HCT116 (cell line): Measurements from ENCODE around the gene DOC2A. TPM values are rescaled to one million over a fixed set of nuclear protein-coding genes. Genes with fewer than 3 reads are reported as not detected.

ENCODE experiments used
- ATAC-seq: fragments of 200-7000 bp; cut with Tn5 transposase; 2 replicates; pipeline ENCODE4 v1.9.1; 2020; ENCODE audit warnings: mild to moderate bottlenecking, moderate library complexity
- BruUV-seq: library from RNA; stranded (reverse); fragments of 400-500 nt; replicated peaks from 2 replicates; lab custom pipeline; 2021; lab: Mats Ljungman, UMichigan
- CTCF ChIA-PET: fragments of 300-600 bp; sonication (Branson Sonifier 250); formaldehyde crosslinking; loops from one replicate; lab custom pipeline; 2021; ENCODE audit warnings: antibody characterized with exemption; lab: Charles Lee
- POLR2A ChIA-PET: fragments of 300-600, 350-600 bp; sonication (Branson Sonifier 250); formaldehyde crosslinking; loops from one replicate; lab custom pipeline; 2021; ENCODE audit warnings: antibody characterized with exemption; lab: Charles Lee
- RAD21 ChIA-PET, 2 experiments: fragments of 300-600 bp; sonication (Branson Sonifier 250); formaldehyde crosslinking; loops; one replicate each; lab custom pipeline; 2023; ENCODE audit warnings: low total read pairs in 2 of 2; ENCODE audit not compliant: uncharacterized antibody in 2 of 2, unreplicated experiment in 2 of 2, low non-redundant PET in 1 of 2; lab: Charles Lee
- DNase-seq: peaks from one replicate; pipeline ENCODE4 v3.0.0-alpha.2; 2010; ENCODE audit warnings: low read depth, low spot score
- H2AFZ ChIP-seq: fragments of 200-600 bp; shearing (Covaris generic), sonication (generic); 2 replicates; pipeline ENCODE4 v1.6.1; 2017; ENCODE audit warnings: low read depth, mixed run types, mixed read lengths, antibody characterized with exemption, low read length; ENCODE audit not compliant: poor library complexity, severe bottlenecking
- H3K27ac ChIP-seq: 2 replicates; pipeline ENCODE4 v1.5.1; 2012; ENCODE audit warnings: low read depth, low read length
- H3K27me3 ChIP-seq: fragments of 200-600 bp; sonication (generic); 2 replicates; pipeline ENCODE4 v1.6.1; 2016; ENCODE audit warnings: mixed run types, low read length, mixed read lengths; ENCODE audit not compliant: insufficient read depth
- H3K36me3 ChIP-seq, 2 experiments: fragments of 200-500 bp in 1 of 2; fragments of 200-600 bp in 1 of 2; sonication (Bioruptor generic) in 1 of 2; sonication (generic) in 1 of 2; 2 replicates each; pipeline versions ENCODE4 v1.5.1 to v1.6.1; 2014 to 2016; ENCODE audit warnings: low read length in 2 of 2, inconsistent platforms in 1 of 2, mixed read lengths in 1 of 2, mixed run types in 1 of 2; ENCODE audit not compliant: insufficient read depth in 2 of 2, control insufficient read depth in 1 of 2
- H3K4me1 ChIP-seq, 2 experiments: fragments of 200-600 bp in 1 of 2; sonication (generic) in 1 of 2; 2 replicates each; pipeline versions ENCODE4 v1.5.1 to v1.6.1; 2012 to 2017; ENCODE audit warnings: low read length in 2 of 2, inconsistent platforms in 1 of 2, mild to moderate bottlenecking in 1 of 2, mixed read lengths in 1 of 2, mixed run types in 1 of 2, moderate library complexity in 1 of 2; ENCODE audit not compliant: insufficient read depth in 2 of 2, control insufficient read depth in 1 of 2
- H3K4me2 ChIP-seq: fragments of 200-600 bp; sonication (generic); 2 replicates; pipeline ENCODE4 v1.6.1; 2017; ENCODE audit warnings: mixed run types, low read length, mixed read lengths
- H3K4me3 ChIP-seq, 2 experiments: fragments of 200-600 bp in 1 of 2; sonication (generic) in 1 of 2; replicated peaks in 1 of 2; 2 replicates each; pipeline ENCODE4 v1.5.1; 2011 to 2016; ENCODE audit warnings: low read length in 2 of 2, control low read depth in 1 of 2, low read depth in 1 of 2, mild to moderate bottlenecking in 1 of 2, mixed read lengths in 1 of 2, mixed run types in 1 of 2
- H3K79me2 ChIP-seq: fragments of 200-600 bp; sonication (generic); 2 replicates; pipeline ENCODE4 v1.6.1; 2017; ENCODE audit warnings: mild to moderate bottlenecking, mixed run types, low read length, moderate library complexity, mixed read lengths; ENCODE audit not compliant: insufficient read depth
- H3K9ac ChIP-seq: fragments of 200-600 bp; sonication (generic); 2 replicates; pipeline ENCODE4 v1.6.1; 2016; ENCODE audit warnings: low read length, mixed read lengths
- H3K9me2 ChIP-seq: fragments of 200-600 bp; sonication (generic), shearing (Covaris generic); 2 replicates; pipeline ENCODE4 v1.6.1; 2017; ENCODE audit warnings: mixed run types, mild to moderate bottlenecking, moderate library complexity; ENCODE audit not compliant: insufficient read depth
- H3K9me3 ChIP-seq, 2 experiments: fragments of 200-500 bp in 1 of 2; fragments of 200-600 bp in 1 of 2; sonication (Bioruptor generic) in 1 of 2; sonication (generic) in 1 of 2; 2 replicates each; pipeline ENCODE4 v1.6.1; 2014 to 2017; ENCODE audit warnings: low read length in 2 of 2, mixed read lengths in 2 of 2, inconsistent platforms in 1 of 2, low read depth in 1 of 2, mild to moderate bottlenecking in 1 of 2, mixed run types in 1 of 2, moderate library complexity in 1 of 2; ENCODE audit not compliant: control insufficient read depth in 1 of 2, insufficient read depth in 1 of 2
- H4K20me1 ChIP-seq: fragments of 200-600 bp; sonication (generic), shearing (Covaris generic); 2 replicates; pipeline ENCODE4 v1.6.1; 2017; ENCODE audit warnings: mixed run types, mild to moderate bottlenecking, moderate library complexity; ENCODE audit not compliant: insufficient read depth
- CEBPB ChIP-seq: IDR thresholded peaks from 2 replicates; pipeline ENCODE4 v1.6.1; 2012; ENCODE audit warnings: low read depth
- ELF1 ChIP-seq: IDR thresholded peaks from 2 replicates; pipeline ENCODE4 v1.6.1; 2012; ENCODE audit warnings: low read depth, borderline replicate concordance
- EZH2 ChIP-seq: fragments of 200-600 bp; sonication (generic); IDR thresholded peaks from 2 replicates; pipeline ENCODE4 v1.6.1; 2017; ENCODE audit warnings: antibody characterized with exemption, mixed run types
- EZH2phosphoT487 ChIP-seq: fragments of 200-600 bp; IDR thresholded peaks from 2 replicates; pipeline ENCODE4 v1.6.1; 2018; ENCODE audit warnings: antibody characterized with exemption, borderline replicate concordance
- FOSL1 ChIP-seq: IDR thresholded peaks from 2 replicates; pipeline ENCODE4 v1.6.1; 2012; ENCODE audit warnings: low read depth
- POLR2A ChIP-seq: IDR thresholded peaks from 2 replicates; pipeline ENCODE4 v1.7.0; 2011; ENCODE audit warnings: borderline replicate concordance; ENCODE audit not compliant: insufficient read depth, insufficient read length; ENCODE audit errors: extremely low read depth
- RAD21 ChIP-seq: IDR thresholded peaks from 2 replicates; pipeline ENCODE4 v1.6.1; 2012; ENCODE audit warnings: low read depth, mild to moderate bottlenecking
- SRF ChIP-seq: IDR thresholded peaks from 2 replicates; pipeline ENCODE4 v1.6.1; 2012; ENCODE audit warnings: low read depth
- TCF7L2 ChIP-seq: IDR thresholded peaks from 2 replicates; pipeline ENCODE4 v1.7.0; 2011; ENCODE audit warnings: borderline replicate concordance, inconsistent platforms; ENCODE audit not compliant: insufficient read depth, insufficient read length; ENCODE audit errors: extremely low read depth
- ZBTB33 ChIP-seq: IDR thresholded peaks from 2 replicates; pipeline ENCODE4 v1.6.1; 2011; ENCODE audit warnings: mild to moderate bottlenecking, low read length, moderate library complexity; ENCODE audit not compliant: insufficient replicate concordance; ENCODE audit errors: extremely low read depth
- ZFX ChIP-seq: fragments of 450-650 bp; IDR thresholded peaks from 2 replicates; pipeline ENCODE4 v1.6.1; 2017
- intact Hi-C: fragments of 100-400 bp; cut with micrococcal nuclease; formaldehyde crosslinking; loops from 2 replicates; pipeline ENCODE4 v1.10.0; 2022
- total RNA-seq: library from RNA; stranded (reverse); gene quantifications from one replicate; pipeline ENCODE4 v1.2.1, GENCODE V29; 2021; ENCODE audit not compliant: unreplicated experiment
- TF ChIP-seq, protein P1 (sequence below): IDR thresholded peaks from 2 replicates; pipeline ENCODE4 v1.6.1; 2012; ENCODE audit warnings: low read depth

DOC2A gene
- total RNA-seq, 1 experiment from 2014 or later = 17.3 TPM

DNA sequence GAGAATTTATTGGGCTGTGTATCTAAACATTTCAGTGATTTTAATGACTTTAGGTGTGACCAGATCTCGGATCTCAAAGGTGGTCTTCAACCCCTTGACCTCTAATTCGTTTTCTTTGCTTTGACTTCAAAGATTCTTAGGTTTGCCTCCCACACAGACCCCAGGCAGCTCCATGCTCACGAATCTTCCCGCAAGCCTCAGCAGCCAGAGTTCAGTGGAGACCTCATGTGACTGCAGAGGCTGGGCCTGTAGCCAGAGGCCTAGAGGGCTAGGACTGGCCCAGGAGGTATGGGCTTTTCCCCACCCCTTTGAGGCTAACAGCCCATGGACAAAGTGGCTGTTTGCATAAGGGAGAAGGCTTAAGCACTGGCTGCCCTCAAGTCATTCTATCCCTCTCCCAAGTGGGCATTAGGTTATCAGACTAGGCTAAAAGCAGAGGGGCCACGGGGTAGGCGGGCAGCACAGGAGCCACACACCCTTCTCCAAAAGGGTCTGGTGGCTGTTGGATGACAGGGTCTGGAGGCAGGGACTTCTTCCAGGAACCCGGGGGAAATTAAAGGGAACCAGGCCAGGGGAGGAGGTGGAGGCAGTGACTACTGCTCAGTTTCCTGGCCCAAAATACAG is 18.4 kb downstream of the DOC2A start (continued):
- no peak for TF ChIP-seq EZH2phosphoT487

DNA sequence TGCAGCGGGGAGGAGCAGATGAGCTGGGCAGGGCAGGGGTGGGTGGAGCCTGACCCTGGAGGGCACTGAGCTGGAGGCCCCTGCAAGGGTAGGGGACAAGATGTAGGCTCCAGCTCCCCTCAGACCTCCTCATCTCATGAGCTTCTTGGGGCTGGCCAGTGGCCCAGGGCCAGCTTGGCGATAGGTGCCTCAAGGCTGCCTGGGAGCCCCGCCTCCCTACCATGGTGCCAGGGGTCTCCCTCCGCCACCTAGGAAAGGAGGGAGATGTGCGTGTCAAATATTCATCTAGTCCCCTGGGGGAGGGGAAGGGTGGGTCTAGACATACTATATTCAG is 19.3 kb downstream of the DOC2A start:
- CTCF ChIA-PET = no interaction called here
- no peak overlapping the region for H3K9ac ChIP-seq
- H3K9me2 ChIP-seq = no peaks in the 10 kb centered on the region
- DNase-seq (no peak), ATAC-seq (no peak)
- RAD21 ChIA-PET = no interaction called here
- H3K4me1 ChIP-seq = peaks cover 9 to 22% of the 10 kb centered on the region in 2 experiments
- no peaks in the 10 kb centered on the region for H3K27me3 ChIP-seq
- H4K20me1 ChIP-seq = no peaks in the 10 kb centered on the region
- H3K9me3 ChIP-seq = no peaks in the 10 kb centered on the region
- no peak overlapping the region for H3K27ac ChIP-seq
- no peak overlapping the region for H3K4me3 ChIP-seq
- H3K36me3 ChIP-seq = peaks cover 26 to 31% of the 10 kb centered on the region in 2 experiments
- no peak overlapping the region for H3K4me2 ChIP-seq
- POLR2A ChIA-PET = no interaction called here
- H2AFZ ChIP-seq = no peak overlapping the region
- BruUV-seq = no TSS peak
- intact Hi-C loops = no loop called here
- peaks cover 4% of the 10 kb centered on the region for H3K79me2 ChIP-seq
- TF ChIP-seq, protein P1, sequence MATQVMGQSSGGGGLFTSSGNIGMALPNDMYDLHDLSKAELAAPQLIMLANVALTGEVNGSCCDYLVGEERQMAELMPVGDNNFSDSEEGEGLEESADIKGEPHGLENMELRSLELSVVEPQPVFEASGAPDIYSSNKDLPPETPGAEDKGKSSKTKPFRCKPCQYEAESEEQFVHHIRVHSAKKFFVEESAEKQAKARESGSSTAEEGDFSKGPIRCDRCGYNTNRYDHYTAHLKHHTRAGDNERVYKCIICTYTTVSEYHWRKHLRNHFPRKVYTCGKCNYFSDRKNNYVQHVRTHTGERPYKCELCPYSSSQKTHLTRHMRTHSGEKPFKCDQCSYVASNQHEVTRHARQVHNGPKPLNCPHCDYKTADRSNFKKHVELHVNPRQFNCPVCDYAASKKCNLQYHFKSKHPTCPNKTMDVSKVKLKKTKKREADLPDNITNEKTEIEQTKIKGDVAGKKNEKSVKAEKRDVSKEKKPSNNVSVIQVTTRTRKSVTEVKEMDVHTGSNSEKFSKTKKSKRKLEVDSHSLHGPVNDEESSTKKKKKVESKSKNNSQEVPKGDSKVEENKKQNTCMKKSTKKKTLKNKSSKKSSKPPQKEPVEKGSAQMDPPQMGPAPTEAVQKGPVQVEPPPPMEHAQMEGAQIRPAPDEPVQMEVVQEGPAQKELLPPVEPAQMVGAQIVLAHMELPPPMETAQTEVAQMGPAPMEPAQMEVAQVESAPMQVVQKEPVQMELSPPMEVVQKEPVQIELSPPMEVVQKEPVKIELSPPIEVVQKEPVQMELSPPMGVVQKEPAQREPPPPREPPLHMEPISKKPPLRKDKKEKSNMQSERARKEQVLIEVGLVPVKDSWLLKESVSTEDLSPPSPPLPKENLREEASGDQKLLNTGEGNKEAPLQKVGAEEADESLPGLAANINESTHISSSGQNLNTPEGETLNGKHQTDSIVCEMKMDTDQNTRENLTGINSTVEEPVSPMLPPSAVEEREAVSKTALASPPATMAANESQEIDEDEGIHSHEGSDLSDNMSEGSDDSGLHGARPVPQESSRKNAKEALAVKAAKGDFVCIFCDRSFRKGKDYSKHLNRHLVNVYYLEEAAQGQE = no peak
- TF ChIP-seq RAD21 = no peak
- no peak for TF ChIP-seq POLR2A
- no peak for TF ChIP-seq SRF
- no peak for TF ChIP-seq ZBTB33
- no peak for TF ChIP-seq ZFX
- TF ChIP-seq FOSL1 = no peak
- no peak for TF ChIP-seq TCF7L2
- TF ChIP-seq EZH2 = no peak
- TF ChIP-seq ELF1 = no peak
- TF ChIP-seq CEBPB = no peak
